OCI-LY1 (cell line): ENCODE measurements around the gene FKBP15.

Experiments
- H2AFZ ChIP-seq: fragments of 200-600 bp; sonication (generic), shearing (Covaris generic); 2 replicates; pipeline ENCODE4 v1.6.0; 2014; ENCODE audit warnings: antibody characterized with exemption, mild to moderate bottlenecking, low read length
- H3F3A ChIP-seq: fragments of 200-600 bp; sonication (generic), shearing (Covaris generic); 2 replicates; pipeline ENCODE4 v1.6.0; 2014; ENCODE audit warnings: mild to moderate bottlenecking, antibody characterized with exemption, low read length, moderate library complexity; ENCODE audit not compliant: insufficient read depth
- H3K27ac ChIP-seq: fragments of 200-600 bp; sonication (generic); 2 replicates; pipeline ENCODE4 v1.5.1; 2014; ENCODE audit warnings: low read length, mixed run types, mild to moderate bottlenecking, low read depth; ENCODE audit not compliant: poor library complexity, severe bottlenecking
- H3K27me3 ChIP-seq: fragments of 200-600 bp; sonication (generic); 2 replicates; pipeline ENCODE4 v1.6.0; 2014; ENCODE audit warnings: antibody characterized with exemption, mild to moderate bottlenecking, low read length, moderate library complexity; ENCODE audit not compliant: insufficient read depth
- H3K36me3 ChIP-seq: fragments of 200-600 bp; sonication (generic); 2 replicates; pipeline ENCODE4 v1.6.1; 2014; ENCODE audit warnings: mild to moderate bottlenecking, antibody characterized with exemption, low read length, moderate library complexity, mixed read lengths; ENCODE audit not compliant: insufficient read depth
- H3K4me1 ChIP-seq: fragments of 200-600 bp; sonication (generic); 2 replicates; pipeline ENCODE4 v1.5.1; 2014; ENCODE audit warnings: mild to moderate bottlenecking, low read length, moderate library complexity; ENCODE audit not compliant: insufficient read depth, severe bottlenecking
- H3K4me2 ChIP-seq: fragments of 200-600 bp; sonication (generic), shearing (Covaris generic); 2 replicates; pipeline ENCODE4 v1.6.1; 2014; ENCODE audit warnings: low read length
- H3K4me3 ChIP-seq: fragments of 200-600 bp; sonication (generic); 2 replicates; pipeline ENCODE4 v1.5.1; 2014; ENCODE audit warnings: low read length, low read depth, mild to moderate bottlenecking, mixed read lengths; ENCODE audit not compliant: poor library complexity, severe bottlenecking
- H3K79me2 ChIP-seq: fragments of 200-600 bp; shearing (Covaris generic); 2 replicates; pipeline ENCODE4 v1.6.1; 2016; ENCODE audit warnings: mixed run types, low read length, mixed read lengths; ENCODE audit not compliant: insufficient read depth
- H3K9ac ChIP-seq: fragments of 200-600 bp; sonication (generic), shearing (Covaris generic); 2 replicates; pipeline ENCODE4 v1.6.1; 2014; ENCODE audit warnings: mild to moderate bottlenecking, low read length, mixed read lengths
- H3K9me2 ChIP-seq: fragments of 200-600 bp; sonication (generic), shearing (Covaris generic); 2 replicates; pipeline ENCODE4 v1.6.1; 2014; ENCODE audit warnings: low read depth, mild to moderate bottlenecking, low read length, mixed read lengths
- H3K9me3 ChIP-seq: fragments of 200-600 bp; shearing (Covaris generic); 2 replicates; pipeline ENCODE4 v1.6.1; 2014; ENCODE audit warnings: low read length, mixed read lengths
- H4K20me1 ChIP-seq: fragments of 200-600 bp; sonication (generic), shearing (Covaris generic); 2 replicates; pipeline ENCODE4 v1.6.0; 2016; ENCODE audit warnings: mild to moderate bottlenecking, low read length; ENCODE audit not compliant: insufficient read depth
- CTCF ChIP-seq: fragments of 200-600 bp; sonication (generic), shearing (Covaris generic); IDR thresholded peaks from 2 replicates; pipeline ENCODE4 v1.5.1; 2017; ENCODE audit warnings: mild to moderate bottlenecking, antibody characterized with exemption, low read length, moderate library complexity, mixed read lengths
- EZH2 ChIP-seq: fragments of 200-600 bp; sonication (generic), shearing (Covaris generic); IDR thresholded peaks from 2 replicates; pipeline ENCODE4 v1.8.0; 2017; ENCODE audit warnings: borderline replicate concordance, mixed run types, mild to moderate bottlenecking, antibody characterized with exemption, low read length, moderate library complexity, mixed read lengths

Gene FKBP15

GRCh38 chr9:113160571-113160970 lies 60.5 kb downstream of the FKBP15 start:
- Histone ChIP-seq H2AFZ (no peak overlapping the region), H3K4me2 (no peak overlapping the region), H3K9me2 (no peaks in the 10 kb centered on the region), H3F3A (no peaks in the 10 kb centered on the region), H3K27ac (no peak overlapping the region), H3K27me3 (no peaks in the 10 kb centered on the region), H4K20me1 (no peaks in the 10 kb centered on the region), H3K9me3 (no peaks in the 10 kb centered on the region), H3K9ac (no peak overlapping the region), H3K4me3 (no peak overlapping the region), H3K36me3 (peaks cover 47% of the 10 kb centered on the region), H3K79me2 (no peaks in the 10 kb centered on the region), H3K4me1 (no peaks in the 10 kb centered on the region)
- TF ChIP-seq CTCF: no peak
- TF ChIP-seq EZH2: no peak

- no peaks in the 10 kb centered on the region for H3K27me3 ChIP-seq
- H3K36me3 ChIP-seq: peaks cover 29% of the 10 kb centered on the region
- H3F3A ChIP-seq: no peaks in the 10 kb centered on the region
- TF ChIP-seq CTCF (no peak), EZH2 (no peak)
- H3K9me3 ChIP-seq: no peaks in the 10 kb centered on the region
- no peak overlapping the region for H3K4me3 ChIP-seq
- no peak overlapping the region for H3K9ac ChIP-seq
- H2AFZ ChIP-seq: no peak overlapping the region
- H3K79me2 ChIP-seq: no peaks in the 10 kb centered on the region
- H3K4me2 ChIP-seq: no peak overlapping the region
- H3K9me2 ChIP-seq: no peaks in the 10 kb centered on the region
- no peak overlapping the region for H3K27ac ChIP-seq
- H3K4me1 ChIP-seq: no peaks in the 10 kb centered on the region
- no peaks in the 10 kb centered on the region for H4K20me1 ChIP-seq
Measured at GRCh38 chr9:113158446-113158845, 62.6 kb downstream of the FKBP15 start.

- no peak overlapping the region for H3K9ac ChIP-seq
- no peak overlapping the region for H3K27ac ChIP-seq
- no peak overlapping the region for H3K4me3 ChIP-seq
- H3K4me2 ChIP-seq: no peak overlapping the region
- no peaks in the 10 kb centered on the region for H3K9me3 ChIP-seq
- H3K36me3 ChIP-seq: peaks cover 15% of the 10 kb centered on the region
- H3K9me2 ChIP-seq: no peaks in the 10 kb centered on the region
- no peaks in the 10 kb centered on the region for H4K20me1 ChIP-seq
- TF ChIP-seq CTCF (peak; percentile 40; the same call in 1 of the 2 replicates), EZH2 (no peak)
- no peak overlapping the region for H2AFZ ChIP-seq
- H3K79me2 ChIP-seq: no peaks in the 10 kb centered on the region
- H3F3A ChIP-seq: no peaks in the 10 kb centered on the region
- no peaks in the 10 kb centered on the region for H3K4me1 ChIP-seq
- no peaks in the 10 kb centered on the region for H3K27me3 ChIP-seq
Measured at GRCh38 chr9:113156880-113157279, 64.2 kb downstream of the FKBP15 start.
